HepG2 (cell line): ENCODE results near the gene SELL.

Source experiments
- HDAC2 ChIP-seq: sonication (generic); formaldehyde crosslinking; IDR thresholded peaks from 2 replicates; pipeline ENCODE4 v1.4.0; 2020; ENCODE audit warnings: missing genetic modification reagents
- MXI1 ChIP-seq: IDR thresholded peaks from 3 replicates; pipeline ENCODE4 v1.6.1; 2012; ENCODE audit warnings: low read depth, low read length, inconsistent platforms, borderline replicate concordance
- SRF ChIP-seq: IDR thresholded peaks from 2 replicates; pipeline ENCODE4 v1.6.1; 2011; ENCODE audit warnings: mild to moderate bottlenecking, low read depth, low read length, moderate library complexity
- TAF1 ChIP-seq: sonication (generic); formaldehyde crosslinking; IDR thresholded peaks from 2 replicates; pipeline ENCODE4 v1.4.0; 2020; ENCODE audit warnings: missing genetic modification reagents
- YEATS2 ChIP-seq: sonication (generic); formaldehyde crosslinking; IDR thresholded peaks from 2 replicates; pipeline ENCODE4 v1.4.0; 2020; ENCODE audit warnings: missing genetic modification reagents, borderline replicate concordance
- TF ChIP-seq, protein P1 (sequence below): sonication (generic); formaldehyde crosslinking; IDR thresholded peaks from 2 replicates; pipeline ENCODE4 v1.4.0; 2020; ENCODE audit warnings: missing genetic modification reagents, borderline replicate concordance
- TF ChIP-seq, protein P2 (sequence below): sonication (generic); formaldehyde crosslinking; IDR thresholded peaks from 2 replicates; pipeline ENCODE4 v1.4.0; 2020; ENCODE audit warnings: missing genetic modification reagents
- TF ChIP-seq, protein P3 (sequence below): sonication (generic); formaldehyde crosslinking; IDR thresholded peaks from 2 replicates; pipeline ENCODE4 v1.5.0; 2020; ENCODE audit warnings: mild to moderate bottlenecking, missing genetic modification reagents, moderate library complexity

DNA sequence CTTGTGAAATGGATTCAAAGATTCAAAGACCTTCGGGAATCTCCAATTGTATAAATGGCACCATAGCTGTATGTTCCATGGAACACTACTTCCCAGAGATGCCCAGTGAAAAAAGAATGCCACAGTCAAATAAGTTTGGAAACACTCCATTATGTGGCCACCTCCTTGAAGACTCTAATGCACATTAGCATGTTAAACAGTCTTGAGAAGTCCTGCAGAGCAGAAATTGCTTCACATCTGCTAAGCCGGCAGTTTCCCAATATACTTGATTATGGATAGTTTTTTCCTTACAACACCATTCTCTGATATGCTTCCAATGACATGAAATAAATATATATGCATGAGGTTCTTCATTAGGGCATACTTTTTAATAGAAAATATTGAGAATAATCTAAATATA, 35.1 kb upstream of the SELL start:
- TF ChIP-seq, protein P1, sequence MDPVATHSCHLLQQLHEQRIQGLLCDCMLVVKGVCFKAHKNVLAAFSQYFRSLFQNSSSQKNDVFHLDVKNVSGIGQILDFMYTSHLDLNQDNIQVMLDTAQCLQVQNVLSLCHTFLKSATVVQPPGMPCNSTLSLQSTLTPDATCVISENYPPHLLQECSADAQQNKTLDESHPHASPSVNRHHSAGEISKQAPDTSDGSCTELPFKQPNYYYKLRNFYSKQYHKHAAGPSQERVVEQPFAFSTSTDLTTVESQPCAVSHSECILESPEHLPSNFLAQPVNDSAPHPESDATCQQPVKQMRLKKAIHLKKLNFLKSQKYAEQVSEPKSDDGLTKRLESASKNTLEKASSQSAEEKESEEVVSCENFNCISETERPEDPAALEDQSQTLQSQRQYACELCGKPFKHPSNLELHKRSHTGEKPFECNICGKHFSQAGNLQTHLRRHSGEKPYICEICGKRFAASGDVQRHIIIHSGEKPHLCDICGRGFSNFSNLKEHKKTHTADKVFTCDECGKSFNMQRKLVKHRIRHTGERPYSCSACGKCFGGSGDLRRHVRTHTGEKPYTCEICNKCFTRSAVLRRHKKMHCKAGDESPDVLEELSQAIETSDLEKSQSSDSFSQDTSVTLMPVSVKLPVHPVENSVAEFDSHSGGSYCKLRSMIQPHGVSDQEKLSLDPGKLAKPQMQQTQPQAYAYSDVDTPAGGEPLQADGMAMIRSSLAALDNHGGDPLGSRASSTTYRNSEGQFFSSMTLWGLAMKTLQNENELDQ (CRISPR knock-in tag), result no peak
- TF ChIP-seq MXI1 (no peak), TAF1 (CRISPR knock-in tag) (no peak), HDAC2 (CRISPR knock-in tag) (no peak), SRF (no peak), YEATS2 (no peak)
- TF ChIP-seq, protein P2, sequence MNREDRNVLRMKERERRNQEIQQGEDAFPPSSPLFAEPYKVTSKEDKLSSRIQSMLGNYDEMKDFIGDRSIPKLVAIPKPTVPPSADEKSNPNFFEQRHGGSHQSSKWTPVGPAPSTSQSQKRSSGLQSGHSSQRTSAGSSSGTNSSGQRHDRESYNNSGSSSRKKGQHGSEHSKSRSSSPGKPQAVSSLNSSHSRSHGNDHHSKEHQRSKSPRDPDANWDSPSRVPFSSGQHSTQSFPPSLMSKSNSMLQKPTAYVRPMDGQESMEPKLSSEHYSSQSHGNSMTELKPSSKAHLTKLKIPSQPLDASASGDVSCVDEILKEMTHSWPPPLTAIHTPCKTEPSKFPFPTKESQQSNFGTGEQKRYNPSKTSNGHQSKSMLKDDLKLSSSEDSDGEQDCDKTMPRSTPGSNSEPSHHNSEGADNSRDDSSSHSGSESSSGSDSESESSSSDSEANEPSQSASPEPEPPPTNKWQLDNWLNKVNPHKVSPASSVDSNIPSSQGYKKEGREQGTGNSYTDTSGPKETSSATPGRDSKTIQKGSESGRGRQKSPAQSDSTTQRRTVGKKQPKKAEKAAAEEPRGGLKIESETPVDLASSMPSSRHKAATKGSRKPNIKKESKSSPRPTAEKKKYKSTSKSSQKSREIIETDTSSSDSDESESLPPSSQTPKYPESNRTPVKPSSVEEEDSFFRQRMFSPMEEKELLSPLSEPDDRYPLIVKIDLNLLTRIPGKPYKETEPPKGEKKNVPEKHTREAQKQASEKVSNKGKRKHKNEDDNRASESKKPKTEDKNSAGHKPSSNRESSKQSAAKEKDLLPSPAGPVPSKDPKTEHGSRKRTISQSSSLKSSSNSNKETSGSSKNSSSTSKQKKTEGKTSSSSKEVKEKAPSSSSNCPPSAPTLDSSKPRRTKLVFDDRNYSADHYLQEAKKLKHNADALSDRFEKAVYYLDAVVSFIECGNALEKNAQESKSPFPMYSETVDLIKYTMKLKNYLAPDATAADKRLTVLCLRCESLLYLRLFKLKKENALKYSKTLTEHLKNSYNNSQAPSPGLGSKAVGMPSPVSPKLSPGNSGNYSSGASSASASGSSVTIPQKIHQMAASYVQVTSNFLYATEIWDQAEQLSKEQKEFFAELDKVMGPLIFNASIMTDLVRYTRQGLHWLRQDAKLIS (CRISPR knock-in tag), result no peak
- TF ChIP-seq, protein P3, sequence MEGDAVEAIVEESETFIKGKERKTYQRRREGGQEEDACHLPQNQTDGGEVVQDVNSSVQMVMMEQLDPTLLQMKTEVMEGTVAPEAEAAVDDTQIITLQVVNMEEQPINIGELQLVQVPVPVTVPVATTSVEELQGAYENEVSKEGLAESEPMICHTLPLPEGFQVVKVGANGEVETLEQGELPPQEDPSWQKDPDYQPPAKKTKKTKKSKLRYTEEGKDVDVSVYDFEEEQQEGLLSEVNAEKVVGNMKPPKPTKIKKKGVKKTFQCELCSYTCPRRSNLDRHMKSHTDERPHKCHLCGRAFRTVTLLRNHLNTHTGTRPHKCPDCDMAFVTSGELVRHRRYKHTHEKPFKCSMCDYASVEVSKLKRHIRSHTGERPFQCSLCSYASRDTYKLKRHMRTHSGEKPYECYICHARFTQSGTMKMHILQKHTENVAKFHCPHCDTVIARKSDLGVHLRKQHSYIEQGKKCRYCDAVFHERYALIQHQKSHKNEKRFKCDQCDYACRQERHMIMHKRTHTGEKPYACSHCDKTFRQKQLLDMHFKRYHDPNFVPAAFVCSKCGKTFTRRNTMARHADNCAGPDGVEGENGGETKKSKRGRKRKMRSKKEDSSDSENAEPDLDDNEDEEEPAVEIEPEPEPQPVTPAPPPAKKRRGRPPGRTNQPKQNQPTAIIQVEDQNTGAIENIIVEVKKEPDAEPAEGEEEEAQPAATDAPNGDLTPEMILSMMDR (CRISPR knock-in tag), result no peak
